ENCODE data around the gene PRELID3B.

PRELID3B gene

GRCh38 chr20:59030911-59031563 lies 11.5 kb downstream of the PRELID3B start:
- TF ChIP-seq CTCF (IDR thresholded peaks at IDR 0.05; ENCODE audit: low read depth, low read length): no peak
- no peak for DNase-seq (ENCODE audit: low read depth in 2 of 2)
- H3K4me3 ChIP-seq (replicated peaks in 1 of 2; ENCODE audit: low read depth in 2 of 2, low read length in 2 of 2): peak overlapping the region; percentile 69 to 91

- H3K4me3 ChIP-seq (replicated peaks in 1 of 2; ENCODE audit: low read depth in 2 of 2, low read length in 2 of 2): peak overlapping the region in 1 of 2 donors; percentile 38
- no peak for DNase-seq (ENCODE audit: low read depth in 2 of 2)
- no peak for TF ChIP-seq CTCF (IDR thresholded peaks at IDR 0.05; ENCODE audit: low read depth, low read length)
Observed at GRCh38 chr20:59028812-59029211, 13.8 kb downstream of the PRELID3B start.

- no peak for TF ChIP-seq CTCF (IDR thresholded peaks at IDR 0.05; ENCODE audit: low read depth, low read length)
- no peak overlapping the region for H3K4me3 ChIP-seq (replicated peaks in 1 of 2; ENCODE audit: low read depth in 2 of 2, low read length in 2 of 2)
- DNase-seq (ENCODE audit: low read depth in 2 of 2): peak; percentile 42 to 78
Observed at GRCh38 chr20:59027741-59028320, 14.8 kb downstream of the PRELID3B start.

GRCh38 chr20:59026904-59027740 lies 15.5 kb downstream of the PRELID3B start:
- H3K4me3 ChIP-seq (replicated peaks in 1 of 2; ENCODE audit: low read depth in 2 of 2, low read length in 2 of 2): no peak overlapping the region
- no peak for TF ChIP-seq CTCF (IDR thresholded peaks at IDR 0.05; ENCODE audit: low read depth, low read length)
- DNase-seq (ENCODE audit: low read depth in 2 of 2): no peak

GRCh38 chr20:59025511-59025910 lies 17.1 kb downstream of the PRELID3B start:
- no peak for DNase-seq (ENCODE audit: low read depth in 2 of 2)

GRCh38 chr20:59025086-59025485 lies 17.5 kb downstream of the PRELID3B start:
- no peak for TF ChIP-seq CTCF (IDR thresholded peaks at IDR 0.05; ENCODE audit: low read depth, low read length)
- H3K4me3 ChIP-seq (replicated peaks in 1 of 2; ENCODE audit: low read depth in 2 of 2, low read length in 2 of 2): no peak overlapping the region
- DNase-seq (ENCODE audit: low read depth in 2 of 2): no peak

More at GRCh38 chr20:59025511-59025910, 17.1 kb downstream of the PRELID3B start:
- no peak for TF ChIP-seq CTCF (IDR thresholded peaks at IDR 0.05; ENCODE audit: low read depth, low read length)
- H3K4me3 ChIP-seq (replicated peaks in 1 of 2; ENCODE audit: low read depth in 2 of 2, low read length in 2 of 2): no peak overlapping the region

Data from cardiac fibroblast (primary cell).